Immature natural killer cell (primary cell): ENCODE data around the gene ARHGEF26. TPM values are rescaled to one million over a fixed set of nuclear protein-coding genes. Genes with fewer than 3 reads are reported as not detected.

Source experiments
- DNase-seq, 3 donors: peaks; one replicate each; pipeline ENCODE4 v3.0.0; 2022; ENCODE audit warnings: mixed read lengths in 1 of 3
- H3K27ac Mint-ChIP-seq, 6 donors: one replicate each; pipeline ENCODE4 v1.8.0; 2020; ENCODE audit warnings: mixed read lengths in 6 of 6, mild to moderate bottlenecking in 5 of 6, inconsistent platforms in 4 of 6, moderate library complexity in 3 of 6
- H3K27me3 Mint-ChIP-seq, 3 donors: one replicate each; pipeline ENCODE4 v1.8.0; 2020 to 2021; ENCODE audit warnings: low read depth in 3 of 3, mild to moderate bottlenecking in 3 of 3, mixed read lengths in 3 of 3, moderate library complexity in 3 of 3, inconsistent platforms in 1 of 3
- H3K36me3 Mint-ChIP-seq, 3 donors: one replicate each; pipeline ENCODE4 v1.8.0; 2020; ENCODE audit warnings: mixed read lengths in 3 of 3, inconsistent platforms in 2 of 3, mild to moderate bottlenecking in 2 of 3
- H3K4me1 Mint-ChIP-seq, 2 donors: one replicate each; pipeline ENCODE4 v1.8.0; 2020; ENCODE audit warnings: inconsistent platforms in 2 of 2, mild to moderate bottlenecking in 2 of 2, mixed read lengths in 2 of 2, moderate library complexity in 1 of 2
- H3K4me3 Mint-ChIP-seq, 5 donors: one replicate each; pipeline ENCODE4 v1.8.0; 2020; ENCODE audit warnings: mild to moderate bottlenecking in 5 of 5, mixed read lengths in 5 of 5, inconsistent platforms in 3 of 5, moderate library complexity in 3 of 5
- H3K9me3 Mint-ChIP-seq, 6 donors: one replicate each; pipeline ENCODE4 v1.8.0; 2020; ENCODE audit warnings: mild to moderate bottlenecking in 6 of 6, mixed read lengths in 6 of 6, inconsistent platforms in 4 of 6, moderate library complexity in 3 of 6
- polyA plus RNA-seq, 3 donors: library from polyadenylated mRNA; unstranded; fragments of 300-500 nt; fragmentation: Illumina TruSeq; gene quantifications; one replicate each; pipeline ENCODE4 v1.2.3, GENCODE V29; 2021

The ARHGEF26 gene
- polyA plus RNA-seq, 3 donors from 2014 or later, result 0.22 TPM; not detected in 2

GRCh38 chr3:154125378-154126030 lies 4.3 kb downstream of the ARHGEF26 start:
- Mint-ChIP-seq H3K36me3 (peaks cover 0 to 3% (median 0%) of the 10 kb centered on the region in 3 donors), H3K4me3 (no peak overlapping the region), H3K4me1 (peaks cover 16 to 17% of the 10 kb centered on the region in 2 donors), H3K9me3 (peaks cover 0 to 12% (median 0%) of the 10 kb centered on the region in 6 donors), H3K27ac (no peak overlapping the region), H3K27me3 (peaks cover 12 to 27% (median 20%) of the 10 kb centered on the region in 3 donors)
- no peak for DNase-seq

DNA sequence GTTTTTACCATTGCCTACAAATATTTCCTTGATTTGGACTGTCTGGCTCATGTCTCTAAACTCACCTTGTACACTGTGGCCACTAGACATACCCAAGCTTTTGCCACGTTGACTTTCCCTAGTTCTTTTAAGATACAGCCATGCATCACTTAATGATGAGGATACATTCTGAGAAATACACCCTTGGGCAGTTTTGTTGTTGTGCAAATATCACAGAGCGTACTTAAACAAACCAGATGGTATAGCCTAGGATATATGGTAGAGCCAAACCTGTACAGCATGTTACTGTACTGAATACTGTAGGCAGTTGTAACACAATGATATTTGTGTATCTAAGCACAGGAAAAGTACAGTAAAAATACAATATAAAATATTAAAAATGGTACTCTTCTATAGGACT lies 5.5 kb downstream of the ARHGEF26 start:
- Mint-ChIP-seq H3K4me1 (peaks cover 10% of the 10 kb centered on the region in 2 donors), H3K4me3 (no peak overlapping the region), H3K27me3 (peaks cover 12 to 24% (median 21%) of the 10 kb centered on the region in 3 donors), H3K27ac (no peak overlapping the region), H3K36me3 (peaks cover 0 to 3% (median 0%) of the 10 kb centered on the region in 3 donors), H3K9me3 (peaks cover 0 to 7% (median 0%) of the 10 kb centered on the region in 6 donors)
- DNase-seq, result no peak

DNA sequence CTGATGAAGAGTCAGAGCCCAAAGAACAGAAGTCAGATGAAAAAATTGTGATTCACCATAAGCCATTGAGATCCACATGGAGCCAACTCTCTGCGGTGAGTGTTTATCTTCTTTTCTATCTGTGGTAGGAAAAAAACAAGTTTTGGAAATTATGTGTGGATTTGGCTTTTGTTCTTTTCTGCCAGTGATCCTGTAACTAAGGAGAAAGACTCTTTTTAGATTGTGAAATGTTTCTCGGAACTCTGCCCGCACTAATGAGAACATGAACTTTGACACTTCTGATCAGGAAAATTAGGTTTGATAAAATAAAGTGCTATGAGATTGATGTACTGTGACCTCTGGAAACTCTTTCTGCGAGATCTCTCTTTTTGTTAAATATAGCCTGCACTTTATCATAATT lies 8.4 kb downstream of the ARHGEF26 start:
- H3K36me3 Mint-ChIP-seq, result no peaks in the 10 kb centered on the region
- H3K4me1 Mint-ChIP-seq, result no peaks in the 10 kb centered on the region
- no peak for DNase-seq
- peaks cover 4 to 7% (median 5%) of the 10 kb centered on the region in 3 donors for H3K27me3 Mint-ChIP-seq
- no peak overlapping the region for H3K27ac Mint-ChIP-seq
- H3K9me3 Mint-ChIP-seq, result peaks cover 0 to 8% (median 0%) of the 10 kb centered on the region in 6 donors
- H3K4me3 Mint-ChIP-seq, result no peak overlapping the region

DNA sequence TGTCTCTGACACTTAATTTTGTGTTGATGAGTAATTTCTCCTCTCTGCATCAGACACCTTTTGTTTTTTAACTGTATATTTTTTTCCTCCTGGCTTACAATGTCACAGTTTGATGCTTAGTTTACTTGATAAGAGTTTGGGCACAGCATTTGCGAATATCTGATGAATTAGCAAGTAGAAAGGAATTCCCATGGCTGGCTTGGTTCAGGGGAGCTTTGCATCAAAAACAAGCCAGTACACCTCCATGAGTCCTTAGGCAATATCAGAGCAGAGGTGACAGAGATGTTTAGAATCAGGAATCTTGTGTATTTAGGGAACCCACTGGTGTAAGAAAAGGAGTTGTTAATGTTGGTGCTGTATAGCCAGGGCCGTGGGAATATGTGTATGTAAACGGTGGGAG lies 9.3 kb downstream of the ARHGEF26 start:
- Mint-ChIP-seq H3K36me3 (no peaks in the 10 kb centered on the region), H3K27me3 (peaks cover 0 to 11% (median 9%) of the 10 kb centered on the region in 3 donors), H3K27ac (no peak overlapping the region), H3K4me1 (no peaks in the 10 kb centered on the region), H3K4me3 (no peak overlapping the region), H3K9me3 (peaks cover 0 to 8% (median 0%) of the 10 kb centered on the region in 6 donors)
- DNase-seq, result no peak

- DNase-seq, result no peak
- H3K27ac Mint-ChIP-seq, result no peak overlapping the region
- H3K27me3 Mint-ChIP-seq, result peaks cover 0 to 12% (median 9%) of the 10 kb centered on the region in 3 donors
- no peaks in the 10 kb centered on the region for H3K4me1 Mint-ChIP-seq
- H3K36me3 Mint-ChIP-seq, result no peaks in the 10 kb centered on the region
- peaks cover 0 to 5% (median 0%) of the 10 kb centered on the region in 6 donors for H3K9me3 Mint-ChIP-seq
- H3K4me3 Mint-ChIP-seq, result no peak overlapping the region
Measured at GRCh38 chr3:154131830-154132229, 10.6 kb downstream of the ARHGEF26 start.

- H3K36me3 Mint-ChIP-seq, result no peaks in the 10 kb centered on the region
- H3K27me3 Mint-ChIP-seq, result peaks cover 0 to 17% (median 9%) of the 10 kb centered on the region in 3 donors
- H3K4me1 Mint-ChIP-seq, result no peaks in the 10 kb centered on the region
- H3K9me3 Mint-ChIP-seq, result peaks cover 0 to 5% (median 0%) of the 10 kb centered on the region in 6 donors
- no peak overlapping the region for H3K27ac Mint-ChIP-seq
- no peak overlapping the region for H3K4me3 Mint-ChIP-seq
- DNase-seq, result no peak
Measured at GRCh38 chr3:154132777-154133375, 11.7 kb downstream of the ARHGEF26 start.

GRCh38 chr3:154135511-154136173 lies 14.5 kb downstream of the ARHGEF26 start:
- no peak overlapping the region for H3K27ac Mint-ChIP-seq
- DNase-seq, result no peak
- H3K4me3 Mint-ChIP-seq, result no peak overlapping the region
- H3K27me3 Mint-ChIP-seq, result peaks cover 0 to 20% (median 5%) of the 10 kb centered on the region in 3 donors
- H3K4me1 Mint-ChIP-seq, result no peaks in the 10 kb centered on the region
- H3K9me3 Mint-ChIP-seq, result peaks cover 0 to 7% (median 0%) of the 10 kb centered on the region in 6 donors
- no peaks in the 10 kb centered on the region for H3K36me3 Mint-ChIP-seq

- no peak overlapping the region for H3K27ac Mint-ChIP-seq
- peaks cover 0 to 7% (median 0%) of the 10 kb centered on the region in 6 donors for H3K9me3 Mint-ChIP-seq
- no peaks in the 10 kb centered on the region for H3K36me3 Mint-ChIP-seq
Measured at GRCh38 chr3:154137036-154137435, 15.8 kb downstream of the ARHGEF26 start.

GRCh38 chr3:154139996-154140436 lies 18.8 kb downstream of the ARHGEF26 start:
- Mint-ChIP-seq H3K4me3 (no peak overlapping the region), H3K27me3 (peaks cover 0 to 18% (median 2%) of the 10 kb centered on the region in 3 donors), H3K9me3 (peaks cover 0 to 3% (median 0%) of the 10 kb centered on the region in 6 donors), H3K4me1 (no peaks in the 10 kb centered on the region), H3K36me3 (no peaks in the 10 kb centered on the region), H3K27ac (no peak overlapping the region)
- DNase-seq, result no peak

More at GRCh38 chr3:154137036-154137435, 15.8 kb downstream of the ARHGEF26 start:
- no peak for DNase-seq
- H3K27me3 Mint-ChIP-seq, result peaks cover 0 to 20% (median 4%) of the 10 kb centered on the region in 3 donors
- no peaks in the 10 kb centered on the region for H3K4me1 Mint-ChIP-seq
- H3K4me3 Mint-ChIP-seq, result no peak overlapping the region

DNA sequence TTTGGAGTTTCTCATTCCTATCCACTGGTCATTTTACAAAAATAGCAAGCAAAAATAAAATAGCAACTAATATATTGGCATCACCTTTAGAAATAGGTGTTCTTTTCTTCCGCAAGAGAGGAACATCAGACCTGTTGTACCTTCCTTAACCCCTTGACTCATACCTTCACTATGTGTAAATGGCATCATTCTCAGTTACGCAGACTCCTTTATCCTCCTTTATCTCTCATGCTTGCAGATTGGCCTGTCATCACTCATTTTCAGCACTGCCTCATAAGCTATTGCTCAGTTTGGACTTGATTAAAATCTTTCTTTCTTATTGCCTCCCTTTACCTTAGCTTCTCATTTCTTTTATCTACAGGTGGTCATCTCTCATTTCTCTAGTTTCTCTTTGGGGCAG lies 21.4 kb downstream of the ARHGEF26 start:
- peak overlapping the region in 1 of 6 donors; percentile 55 for H3K27ac Mint-ChIP-seq
- H3K27me3 Mint-ChIP-seq, result peaks cover 0 to 11% (median 1%) of the 10 kb centered on the region in 3 donors
- peaks cover 0 to 3% (median 0%) of the 10 kb centered on the region in 6 donors for H3K9me3 Mint-ChIP-seq
- no peaks in the 10 kb centered on the region for H3K36me3 Mint-ChIP-seq
- no peak overlapping the region for H3K4me3 Mint-ChIP-seq
- H3K4me1 Mint-ChIP-seq, result no peaks in the 10 kb centered on the region
- no peak for DNase-seq

DNA sequence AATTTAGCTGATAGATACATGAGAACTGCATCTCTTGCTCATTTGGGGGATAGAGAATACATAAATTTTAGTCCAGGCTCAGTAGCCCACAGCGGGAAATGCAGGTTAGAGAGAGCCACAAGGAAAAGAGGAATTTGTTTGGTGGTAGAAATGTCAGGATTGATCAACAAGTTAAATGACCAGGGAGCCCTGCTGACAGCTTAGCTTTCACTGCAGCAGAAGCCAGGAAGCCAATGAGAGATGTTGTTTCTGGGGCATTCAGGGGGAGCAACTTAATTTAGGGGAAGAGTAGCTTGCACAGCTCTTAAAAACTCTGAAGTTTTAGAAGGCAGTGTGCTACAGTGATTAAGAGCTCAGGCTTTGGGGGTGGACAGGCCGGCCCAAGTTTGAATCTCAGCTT lies 22.7 kb downstream of the ARHGEF26 start:
- peaks cover 0 to 1% (median 0%) of the 10 kb centered on the region in 6 donors for H3K9me3 Mint-ChIP-seq
- peaks cover 0 to 8% (median 1%) of the 10 kb centered on the region in 3 donors for H3K27me3 Mint-ChIP-seq
- DNase-seq, result no peak
- no peaks in the 10 kb centered on the region for H3K36me3 Mint-ChIP-seq
- H3K4me1 Mint-ChIP-seq, result no peaks in the 10 kb centered on the region
- no peak overlapping the region for H3K27ac Mint-ChIP-seq
- H3K4me3 Mint-ChIP-seq, result no peak overlapping the region

DNA sequence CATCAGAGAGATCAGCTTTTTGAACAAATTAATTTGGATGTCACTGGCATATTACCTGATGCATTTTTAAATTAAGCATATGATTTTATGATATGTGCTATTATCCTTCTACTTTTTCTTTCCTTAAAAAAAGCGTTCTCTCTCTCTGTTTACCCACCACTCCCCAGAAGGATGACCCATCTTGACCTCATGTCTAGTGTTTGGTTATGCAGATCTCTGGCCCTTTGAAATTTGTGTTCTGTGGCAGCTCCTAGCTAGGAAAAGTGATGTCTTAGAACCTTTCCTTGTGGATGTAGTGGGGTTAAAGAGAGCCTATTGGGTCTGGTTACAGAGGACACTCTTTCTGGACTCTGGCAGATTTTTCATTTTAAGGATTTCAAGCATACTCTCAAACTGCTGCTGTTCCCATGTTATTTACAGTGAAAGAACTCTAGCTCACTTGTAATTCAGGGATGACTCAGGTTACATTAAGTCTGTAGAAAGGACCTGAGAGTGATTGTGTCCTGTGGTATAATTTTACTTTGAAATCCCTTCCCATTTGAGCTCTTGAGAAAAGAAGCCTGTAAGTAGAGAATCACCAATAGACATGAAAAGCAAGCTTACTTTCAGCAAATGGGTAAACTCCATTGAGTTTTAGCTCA lies 23.8 kb downstream of the ARHGEF26 start:
- no peak for DNase-seq
- Mint-ChIP-seq H3K9me3 (peaks cover 0 to 1% (median 0%) of the 10 kb centered on the region in 6 donors), H3K27ac (no peak overlapping the region), H3K4me1 (no peaks in the 10 kb centered on the region), H3K36me3 (no peaks in the 10 kb centered on the region), H3K4me3 (no peak overlapping the region), H3K27me3 (peaks cover 0 to 8% (median 1%) of the 10 kb centered on the region in 3 donors)

DNA sequence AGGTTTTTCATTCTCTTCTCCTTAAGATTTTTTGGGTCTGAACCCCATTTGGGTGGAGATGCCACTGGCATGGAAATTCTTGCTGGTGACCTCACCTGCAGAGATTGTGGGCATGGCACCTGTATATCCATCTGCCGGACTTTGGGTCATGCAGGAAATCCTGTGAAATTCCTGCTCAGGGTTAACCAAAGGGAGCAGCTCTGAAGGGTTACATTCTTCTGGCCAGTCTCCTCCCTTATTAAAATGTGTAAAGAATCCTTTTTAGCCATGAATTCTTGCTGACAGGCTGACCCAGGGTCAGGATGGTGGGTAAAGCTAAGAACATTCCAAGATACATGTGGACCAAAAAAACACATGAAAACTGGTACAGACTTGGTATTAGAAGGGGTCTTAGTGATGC lies 27.4 kb downstream of the ARHGEF26 start:
- Mint-ChIP-seq H3K9me3 (no peaks in the 10 kb centered on the region), H3K4me3 (no peak overlapping the region), H3K27me3 (peaks cover 0 to 5% (median 3%) of the 10 kb centered on the region in 3 donors), H3K27ac (no peak overlapping the region), H3K4me1 (no peaks in the 10 kb centered on the region), H3K36me3 (no peaks in the 10 kb centered on the region)
- no peak for DNase-seq
